ENCODE measurements around the gene PERM1. TPM values are rescaled to one million over a fixed set of nuclear protein-coding genes. Genes with fewer than 3 reads are reported as not detected.

PERM1 gene
- total and polyA plus RNA-seq, 9 of the 15 experiments (the other 6 are each of a cell fraction or from before 2014, with no cell fraction given): not detected

- TF ChIP-seq IRF2 (CRISPR knock-in tag; IDR thresholded peaks at IDR 0.05) (peak; percentile 100), POLR2AphosphoS5 (IDR thresholded peaks at IDR 0.05; ENCODE audit: control insufficient read depth, insufficient read depth, low read depth, low read length) (peak; percentile 41; the same call in 1 of the 2 replicates), HINFP (tag; conservative IDR thresholded peaks at IDR 0.05; ENCODE audit: low read depth) (0 out of 2 replicates have a peak, but pooled peaks have one; percentile 61), HES1 (IDR thresholded peaks at IDR 0.05; ENCODE audit: low read depth) (0 out of 2 replicates have a peak, but pooled peaks have one; percentile 19), ESRRA (IDR thresholded peaks at IDR 0.05; ENCODE audit: borderline replicate concordance, low read depth) (0 out of 2 replicates have a peak, but pooled peaks have one; percentile 22), ARID1B (IDR thresholded peaks at IDR 0.05) (peak; percentile 76), GMEB1 (CRISPR knock-in tag; IDR thresholded peaks at IDR 0.05) (peak; percentile 21; the same call in 1 of the 2 replicates), RUNX1 (IDR thresholded peaks at IDR 0.05; ENCODE audit: low read depth) (no peak), MTA2 (IDR thresholded peaks at IDR 0.05; ENCODE audit: low read depth) (0 out of 2 replicates have a peak, but pooled peaks have one; percentile 2), TFE3 (CRISPR knock-in tag; IDR thresholded peaks at IDR 0.05) (no peak), MLX (CRISPR knock-in tag; conservative IDR thresholded peaks at IDR 0.05) (0 out of 4 replicates have a peak, but pooled peaks of 1 of the 2 experiments have one; percentile 37), MYNN (IDR thresholded peaks at IDR 0.05) (no peak), MYNN (CRISPR knock-in tag; IDR thresholded peaks at IDR 0.05) (no peak), PKNOX1 (IDR thresholded peaks at IDR 0.05) (peak; percentile 52), GABPA (tag; conservative IDR thresholded peaks at IDR 0.05; ENCODE audit: low read depth) (peak; percentile 62), CBFA2T3 (IDR thresholded peaks at IDR 0.05) (peak; percentile 66), SP1 (CRISPR knock-in tag; IDR thresholded peaks at IDR 0.05) (peak; percentile 77; the same call in 1 of the 2 replicates), KAT7 (CRISPR knock-in tag; IDR thresholded peaks at IDR 0.05; ENCODE audit: borderline replicate concordance) (peak; percentile 50; the same call in 1 of the 2 replicates), PHF8 (IDR thresholded peaks at IDR 0.05; ENCODE audit: borderline replicate concordance, low read length) (peak; percentile 78; the same call in 1 of the 2 replicates)
Observed at GRCh38 chr1:1013105-1013921, 31.4 kb upstream of the PERM1 start, which contains the start of gene ISG15 (continued).

All from K562 (cell line).